Activated gamma-delta T cell treated with Interleukin-2 at 50 U/mL for 16 hours (primary cell): ENCODE measurements around the gene ZNF680.
"Not testable (repeated sequence)": the region's sequence is repeated elsewhere in the genome, so short reads cannot be mapped to it uniquely, and the experiment has no call there.

Source experiments
- DNase-seq: peaks from one replicate; pipeline ENCODE4 v3.0.0-alpha.2; 2020

ZNF680 gene

GRCh38 chr7:64562626-64563278, at the start of gene ZNF680:
TSS of gene ZNF680 (minus strand) at chr7:64563071. CDS start at chr7:64562954, 117 bp downstream.
- DNase-seq, result peak; percentile 87

- DNase-seq, result no peak
These were observed 49.6 kb upstream of the ZNF680 start for GRCh38 chr7:64612452-64612851.

- DNase-seq, result no peak
These were observed 48.8 kb upstream of the ZNF680 start for GRCh38 chr7:64611717-64612116.

- DNase-seq, result no peak
These were observed 48.1 kb upstream of the ZNF680 start for GRCh38 chr7:64610997-64611396.

- DNase-seq, result no peak
These were observed 45.4 kb upstream of the ZNF680 start for GRCh38 chr7:64608116-64608910.

GRCh38 chr7:64606385-64606784, 43.5 kb upstream of the ZNF680 start:
- DNase-seq, result no peak

- DNase-seq, result no peak
These were observed 40.4 kb upstream of the ZNF680 start for GRCh38 chr7:64603271-64603670.

GRCh38 chr7:64602518-64602917, 39.6 kb upstream of the ZNF680 start:
- DNase-seq, result no peak

- DNase-seq, result no peak
These were observed 39.2 kb upstream of the ZNF680 start for GRCh38 chr7:64602086-64602485.

- DNase-seq, result no peak
These were observed 36.5 kb upstream of the ZNF680 start for GRCh38 chr7:64599359-64599758.

- DNase-seq, result no peak
These were observed 28.1 kb upstream of the ZNF680 start for GRCh38 chr7:64590971-64591370.

GRCh38 chr7:64581926-64582894, 19.3 kb upstream of the ZNF680 start:
- DNase-seq, result no peak

- no peak for DNase-seq
These were observed 18.5 kb upstream of the ZNF680 start for GRCh38 chr7:64581391-64581790.

- DNase-seq, result no peak
These were observed 11.7 kb upstream of the ZNF680 start for GRCh38 chr7:64574540-64575099.

- DNase-seq, result not testable (repeated sequence)
These were observed 7.4 kb upstream of the ZNF680 start for GRCh38 chr7:64570284-64570605.

GRCh38 chr7:64569372-64570283, 6.8 kb upstream of the ZNF680 start:
- DNase-seq, result peak; percentile 44

GRCh38 chr7:64562256-64562625, 630 bp downstream of the ZNF680 start:
- no peak for DNase-seq

GRCh38 chr7:64559206-64559605, 3.7 kb downstream of the ZNF680 start:
- DNase-seq, result no peak

GRCh38 chr7:64558781-64559180, 4.1 kb downstream of the ZNF680 start:
- no peak for DNase-seq

GRCh38 chr7:64558323-64558705, 4.6 kb downstream of the ZNF680 start:
- DNase-seq, result no peak

GRCh38 chr7:64557601-64558322, 5.1 kb downstream of the ZNF680 start:
- no peak for DNase-seq
